ENCODE data around the gene UQCRFS1. TPM values are rescaled to one million over a fixed set of nuclear protein-coding genes. Genes with fewer than 3 reads are reported as not detected.

Gene UQCRFS1
- polyA plus RNA-seq (2013, experiment 1 of 2): 30.9 TPM
- 33.0 TPM for polyA plus RNA-seq (2013, experiment 2 of 2)

- Histone ChIP-seq H3K4me1 (ENCODE audit: control insufficient read depth, insufficient read depth, low read depth, low read length) (no peaks in the 10 kb centered on the region), H3K23ac (ENCODE audit: low read length in 2 of 2) (no peak within 1 kb of the TSS), H2BK15ac (ENCODE audit: low read depth, poor library complexity, severe bottlenecking) (no peak within 1 kb of the TSS), H3K4me2 (ENCODE audit: low read length, poor library complexity, severe bottlenecking) (peak within 1 kb of the TSS; percentile 83), H2BK5ac (ENCODE audit: low read depth, low read length, poor library complexity, severe bottlenecking) (peak within 1 kb of the TSS; percentile 53), H2AFZ (ENCODE audit: low read depth, low read length) (peak within 1 kb of the TSS; percentile 96), H3K27me3 (ENCODE audit: control insufficient read depth in 1 of 2, insufficient read depth in 1 of 2, low read length in 2 of 2) (peaks cover 1 to 6% of the 10 kb centered on the region in 2 experiments), H3K79me1 (replicated peaks; ENCODE audit: low read length, poor library complexity, severe bottlenecking) (no peaks in the 10 kb centered on the region), H4K8ac (ENCODE audit: low read length) (peak within 1 kb of the TSS; percentile 88), H3K4ac (ENCODE audit: low read depth in 1 of 2, low read length in 2 of 2) (peak within 1 kb of the TSS; percentile 77 to 97), H2BK120ac (ENCODE audit: low read depth, low read length) (peak within 1 kb of the TSS; percentile 19), H3K9me3 (ENCODE audit: control insufficient read depth, low read length) (no peaks in the 10 kb centered on the region), H3K14ac (ENCODE audit: low read length in 2 of 2) (peak within 1 kb of the TSS in 1 of 2 experiments; percentile 13), H3K9ac (ENCODE audit: low read length) (peak within 1 kb of the TSS; percentile 100), H2AK5ac (ENCODE audit: low read length, severe bottlenecking) (peak within 1 kb of the TSS; percentile 47), H3K18ac (ENCODE audit: low read depth in 1 of 2, low read length in 2 of 2) (peak within 1 kb of the TSS; percentile 85 to 96), H3K36me3 (ENCODE audit: control insufficient read depth in 1 of 2, insufficient read depth in 2 of 2, low read depth in 1 of 2, low read length in 2 of 2) (no peaks in the 10 kb centered on the region), H4K91ac (ENCODE audit: low read length) (peak within 1 kb of the TSS; percentile 86), H3K27ac (ENCODE audit: low read length, poor library complexity, severe bottlenecking) (peak within 1 kb of the TSS; percentile 21), H3K4me3 (ENCODE audit: insufficient read depth in 1 of 2, low read depth in 1 of 2, low read length in 2 of 2) (peak within 1 kb of the TSS; percentile 97 to 98), H2BK12ac (ENCODE audit: low read length in 2 of 2) (no peak within 1 kb of the TSS)
- peak; percentile 92 for DNase-seq
- 0% methylated on average over 45 of the region's 95 CpGs for whole genome bisulfite sequencing
Observed at GRCh38 chr19:29212648-29213573, at the start of gene UQCRFS1. Gene UQCRFS1 (minus strand): TSS chr19:29213151. CDS start chr19:29213118, 33 bp downstream.

GRCh38 chr19:29262085-29262484 lies 49.1 kb upstream of the UQCRFS1 start:
- Histone ChIP-seq H3K18ac (ENCODE audit: low read depth in 1 of 2, low read length in 2 of 2) (no peak overlapping the region), H3K27ac (ENCODE audit: low read length, poor library complexity, severe bottlenecking) (no peak overlapping the region), H2BK120ac (ENCODE audit: low read depth, low read length) (no peak overlapping the region), H4K91ac (ENCODE audit: low read length) (no peak overlapping the region), H3K4ac (ENCODE audit: low read depth in 1 of 2, low read length in 2 of 2) (no peak overlapping the region), H2BK15ac (ENCODE audit: low read depth, poor library complexity, severe bottlenecking) (no peak overlapping the region), H3K9ac (ENCODE audit: low read length) (no peak overlapping the region), H4K8ac (ENCODE audit: low read length) (no peak overlapping the region), H2AFZ (ENCODE audit: low read depth, low read length) (no peak overlapping the region), H3K36me3 (ENCODE audit: control insufficient read depth in 1 of 2, insufficient read depth in 2 of 2, low read depth in 1 of 2, low read length in 2 of 2) (no peaks in the 10 kb centered on the region), H3K23ac (ENCODE audit: low read length in 2 of 2) (no peak overlapping the region), H3K79me1 (replicated peaks; ENCODE audit: low read length, poor library complexity, severe bottlenecking) (no peaks in the 10 kb centered on the region), H3K4me1 (ENCODE audit: control insufficient read depth, insufficient read depth, low read depth, low read length) (no peaks in the 10 kb centered on the region), H3K14ac (ENCODE audit: low read length in 2 of 2) (no peak overlapping the region), H3K4me3 (ENCODE audit: insufficient read depth in 1 of 2, low read depth in 1 of 2, low read length in 2 of 2) (no peak overlapping the region), H3K9me3 (ENCODE audit: control insufficient read depth, low read length) (no peaks in the 10 kb centered on the region), H3K4me2 (ENCODE audit: low read length, poor library complexity, severe bottlenecking) (no peak overlapping the region), H2BK12ac (ENCODE audit: low read length in 2 of 2) (no peak overlapping the region), H3K27me3 (ENCODE audit: control insufficient read depth in 1 of 2, insufficient read depth in 1 of 2, low read length in 2 of 2) (peaks cover 0 to 28% of the 10 kb centered on the region in 2 experiments), H2BK5ac (ENCODE audit: low read depth, low read length, poor library complexity, severe bottlenecking) (no peak overlapping the region), H2AK5ac (ENCODE audit: low read length, severe bottlenecking) (no peak overlapping the region)
- DNase-seq: no peak
- WGBS: 71% methylated on average over 1 of the region's 2 CpGs

GRCh38 chr19:29260477-29261317 lies 47.7 kb upstream of the UQCRFS1 start:
- 69% methylated on average over 4 of the region's 5 CpGs for WGBS
- H3K27me3 ChIP-seq (ENCODE audit: control insufficient read depth in 1 of 2, insufficient read depth in 1 of 2, low read length in 2 of 2): peaks cover 0 to 21% of the 10 kb centered on the region in 2 experiments

More at GRCh38 chr19:29260477-29261317, 47.7 kb upstream of the UQCRFS1 start:
- H2BK15ac ChIP-seq (ENCODE audit: low read depth, poor library complexity, severe bottlenecking): no peak overlapping the region
- no peak for DNase-seq
- no peak overlapping the region for H2BK120ac ChIP-seq (ENCODE audit: low read depth, low read length)
- H3K4me2 ChIP-seq (ENCODE audit: low read length, poor library complexity, severe bottlenecking): no peak overlapping the region
- H3K9me3 ChIP-seq (ENCODE audit: control insufficient read depth, low read length): no peaks in the 10 kb centered on the region
- H3K18ac ChIP-seq (ENCODE audit: low read depth in 1 of 2, low read length in 2 of 2): no peak overlapping the region
- no peak overlapping the region for H2AFZ ChIP-seq (ENCODE audit: low read depth, low read length)
- no peak overlapping the region for H2BK12ac ChIP-seq (ENCODE audit: low read length in 2 of 2)
- no peaks in the 10 kb centered on the region for H3K79me1 ChIP-seq (replicated peaks; ENCODE audit: low read length, poor library complexity, severe bottlenecking)
- H4K91ac ChIP-seq (ENCODE audit: low read length): no peak overlapping the region
- H3K9ac ChIP-seq (ENCODE audit: low read length): no peak overlapping the region
- no peaks in the 10 kb centered on the region for H3K4me1 ChIP-seq (ENCODE audit: control insufficient read depth, insufficient read depth, low read depth, low read length)
- H2BK5ac ChIP-seq (ENCODE audit: low read depth, low read length, poor library complexity, severe bottlenecking): no peak overlapping the region
- H2AK5ac ChIP-seq (ENCODE audit: low read length, severe bottlenecking): no peak overlapping the region
- no peak overlapping the region for H3K27ac ChIP-seq (ENCODE audit: low read length, poor library complexity, severe bottlenecking)
- no peak overlapping the region for H3K23ac ChIP-seq (ENCODE audit: low read length in 2 of 2)
- H3K4me3 ChIP-seq (ENCODE audit: insufficient read depth in 1 of 2, low read depth in 1 of 2, low read length in 2 of 2): no peak overlapping the region
- no peak overlapping the region for H3K4ac ChIP-seq (ENCODE audit: low read depth in 1 of 2, low read length in 2 of 2)
- H4K8ac ChIP-seq (ENCODE audit: low read length): no peak overlapping the region
- no peaks in the 10 kb centered on the region for H3K36me3 ChIP-seq (ENCODE audit: control insufficient read depth in 1 of 2, insufficient read depth in 2 of 2, low read depth in 1 of 2, low read length in 2 of 2)
- no peak overlapping the region for H3K14ac ChIP-seq (ENCODE audit: low read length in 2 of 2)
